Motor neuron (in vitro differentiated cells): Measurements from ENCODE around the gene CYB5RL. TPM values are rescaled to one million over a fixed set of nuclear protein-coding genes. Genes with fewer than 3 reads are reported as not detected.
"Not testable (repeated sequence)": the region's sequence is repeated elsewhere in the genome, so short reads cannot be mapped to it uniquely, and the experiment has no call there.

ENCODE experiments used
- ATAC-seq, 8 experiments: fragments of 200-7000 bp; cut with Tn5 transposase; replicated peaks in 6 of 8; 2 replicates each; pipeline ENCODE4 v1.8.0; 2021; ENCODE audit warnings: mild to moderate bottlenecking in 8 of 8, moderate library complexity in 8 of 8
- H3K27ac ChIP-seq, 2 donors: fragments of 250-450 bp; sonication (Bioruptor Pico); 2 replicates each; pipeline ENCODE4 v1.9.0; 2021; ENCODE audit warnings: antibody characterized with exemption in 2 of 2, mild to moderate bottlenecking in 2 of 2, moderate library complexity in 1 of 2
- H3K4me1 ChIP-seq, 2 donors: fragments of 250-450 bp; sonication (Bioruptor Pico); replicated peaks in 1 of 2; 2 replicates each; pipeline ENCODE4 v1.6.1; 2021; ENCODE audit warnings: antibody characterized with exemption in 2 of 2, mild to moderate bottlenecking in 2 of 2, moderate library complexity in 1 of 2
- H3K4me3 ChIP-seq, 5 donors: fragments of 250-450 bp; sonication (Bioruptor Pico); 2 replicates each; pipeline ENCODE4 v1.9.0; 2021; ENCODE audit warnings: antibody characterized with exemption in 5 of 5, mild to moderate bottlenecking in 5 of 5, moderate library complexity in 4 of 5
- WGBS, 10 experiments: fragments of 450-650 bp; shearing (Covaris generic); methylation state at CpG; one replicate each; pipeline ENCODE4 v1.0.0; 2022; 5-methylcytosine and 5-hydroxymethylcytosine counted together
- in situ Hi-C, 9 experiments: fragments of 400-800 bp; cut with MboI; loops; one replicate each; pipeline ENCODE4 v1.15.0; 2021; ENCODE audit warnings: low sequenced_read_pairs in 9 of 9, low pct_unique_long_range_greater_than_20kb in 2 of 9; ENCODE audit not compliant: unreplicated experiment in 9 of 9
- total RNA-seq, 8 experiments: library from RNA; unstranded; fragments of 300-600 nt; gene quantifications; 2 replicates each; pipeline versions ENCODE4 v1.2.3 to v1.2.4, GENCODE V29; 2022

CYB5RL gene
- total RNA-seq, 8 experiments from 2014 or later = 4.6 to 9.8 (median 5.9) TPM

DNA sequence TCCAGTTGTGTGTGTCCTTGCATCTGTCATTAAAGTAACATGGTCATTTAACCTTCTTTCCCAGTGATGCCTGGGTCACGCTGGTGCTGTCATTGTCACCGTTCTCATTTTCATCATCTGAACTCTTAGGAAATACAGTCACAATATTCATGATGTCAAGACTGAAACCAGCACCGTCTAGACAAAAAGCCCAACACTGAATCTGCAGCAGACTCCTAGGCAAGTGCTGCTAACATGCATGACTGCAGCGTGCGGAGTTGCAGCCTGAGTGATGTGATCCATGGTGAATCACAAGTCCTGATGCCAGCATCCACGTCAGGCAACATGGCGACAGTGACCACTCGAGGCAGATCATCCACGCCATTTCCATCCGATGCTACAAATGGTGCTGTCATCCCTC lies 37.8 kb upstream of the CYB5RL start:
- 60 to 100% (median 87%) methylated on average over 2 to 10 of the region's 10 CpGs; no CpG with 5 or more reads in 1 of the 10 experiments for WGBS, 10 experiments
- in situ Hi-C loops = no loop called here
- Histone ChIP-seq H3K27ac (no peak overlapping the region), H3K4me3 (no peak overlapping the region), H3K4me1 (no peaks in the 10 kb centered on the region)
- no peak for ATAC-seq

DNA sequence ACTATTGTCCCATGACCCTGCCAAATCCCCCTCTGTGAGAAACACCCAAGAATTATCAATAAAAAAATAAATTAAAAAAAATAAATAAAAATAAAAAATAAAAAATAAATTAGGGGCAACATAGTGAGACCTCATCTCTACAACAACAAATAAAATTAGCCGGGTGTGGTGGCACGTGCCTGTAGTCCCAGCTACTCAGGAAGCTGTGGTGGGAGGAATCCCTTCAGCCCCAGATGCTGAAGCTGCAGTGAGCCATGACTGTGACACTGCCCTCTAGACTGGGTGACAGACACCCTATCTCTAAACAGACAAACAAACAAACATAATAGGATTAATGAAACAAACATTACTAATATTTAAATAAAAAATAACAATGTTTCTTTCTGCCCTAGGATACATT lies 34.5 kb upstream of the CYB5RL start:
- Histone ChIP-seq H3K4me1 (no peaks in the 10 kb centered on the region), H3K27ac (no peak overlapping the region), H3K4me3 (no peak overlapping the region)
- ATAC-seq = no peak
- WGBS, 10 experiments = 40 to 100% (median 58%) methylated on average over 1 to 2 of the region's 2 CpGs; no CpG with 5 or more reads in 3 of the 10 experiments
- in situ Hi-C loops = no loop called here

DNA sequence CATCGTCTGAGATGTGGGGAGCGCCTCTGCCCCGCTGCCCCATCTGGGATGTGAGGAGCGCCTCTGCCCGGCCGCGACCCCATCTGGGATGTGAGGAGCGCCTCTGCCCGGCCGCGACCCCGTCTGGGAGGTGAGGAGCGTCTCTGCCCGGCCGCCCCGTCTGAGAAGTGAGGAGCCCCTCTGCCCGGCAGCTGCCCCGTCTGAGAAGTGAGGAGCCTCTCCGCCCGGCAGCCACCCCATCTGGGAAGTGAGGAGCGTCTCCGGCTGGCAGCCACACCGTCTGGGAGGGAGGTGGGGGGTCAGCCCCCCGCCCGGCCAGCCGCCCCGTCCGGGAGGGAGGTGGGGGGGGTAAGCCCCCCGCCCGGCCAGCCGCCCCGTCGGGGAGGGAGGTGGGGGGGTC lies 33.4 kb upstream of the CYB5RL start:
- H3K4me1 ChIP-seq, ATAC-seq, H3K4me3 ChIP-seq, in situ Hi-C loops, H3K27ac ChIP-seq: not testable (repeated sequence)
- WGBS, 10 experiments = no CpG with 5 or more reads among the region's 33 CpGs

DNA sequence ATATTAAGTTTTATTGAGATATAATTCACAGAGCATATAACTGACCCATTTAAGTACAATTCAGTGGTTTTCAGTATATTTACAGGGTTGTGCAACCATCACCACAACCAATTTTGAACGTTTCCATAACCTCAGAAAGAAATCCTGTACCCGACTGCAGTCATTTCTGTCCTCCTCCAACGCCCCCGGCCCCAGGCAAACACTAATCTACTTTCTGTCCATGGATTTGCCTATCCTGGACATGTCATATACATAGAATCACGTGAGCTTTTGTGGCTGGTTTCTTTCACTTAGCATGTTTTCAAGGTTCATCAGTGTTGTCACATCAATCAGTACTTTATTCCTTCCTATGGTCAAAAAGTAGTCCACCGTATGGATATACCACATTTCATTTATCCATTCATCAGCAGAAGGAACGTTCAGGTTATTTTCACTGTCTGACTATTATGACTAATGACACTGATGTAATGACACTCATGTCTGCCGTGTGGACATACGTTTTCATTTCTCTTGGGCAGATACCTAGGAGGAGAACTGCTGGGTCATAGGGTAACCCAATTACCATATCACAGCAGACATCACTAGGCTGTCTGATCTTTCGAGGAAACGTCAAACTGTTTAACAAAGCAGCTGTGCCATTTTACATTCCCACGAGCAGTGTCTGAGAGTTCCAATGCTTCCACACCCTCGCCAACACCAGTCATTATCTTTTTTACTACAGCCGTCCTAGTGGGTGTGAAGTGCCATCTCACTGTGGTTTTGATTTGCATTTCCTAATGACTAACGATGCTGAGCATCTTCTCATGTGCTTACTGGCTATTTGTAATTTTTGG lies 30.9 kb upstream of the CYB5RL start:
- peak in 3 of 8 experiments; percentile 14 to 62 (median 35) for ATAC-seq
- Histone ChIP-seq H3K27ac (no peak overlapping the region), H3K4me3 (no peak overlapping the region), H3K4me1 (peaks cover 7 to 18% of the 10 kb centered on the region in 2 donors)
- 30 to 94% (median 83%) methylated on average over 8 to 15 of the region's 15 CpGs for WGBS, 10 experiments
- in situ Hi-C loops = no loop called here

GRCh38 chr1:54229281-54229891 lies 29.6 kb upstream of the CYB5RL start:
- H3K4me1 ChIP-seq = peaks cover 7 to 18% of the 10 kb centered on the region in 2 donors
- ATAC-seq = peak in 3 of 8 experiments; percentile 11 to 76 (median 54)
- in situ Hi-C loops = no loop called here
- H3K4me3 ChIP-seq = no peak overlapping the region
- no peak overlapping the region for H3K27ac ChIP-seq
- WGBS, 10 experiments = 20 to 100% (median 77%) methylated on average over 1 to 8 of the region's 11 CpGs; no CpG with 5 or more reads in 3 of the 10 experiments

- WGBS, 10 experiments = 40 to 100% (median 91%) methylated on average over 1 to 5 of the region's 13 CpGs; no CpG with 5 or more reads in 6 of the 10 experiments
- H3K27ac ChIP-seq = no peak overlapping the region
- no peak overlapping the region for H3K4me3 ChIP-seq
- in situ Hi-C loops = no loop called here
- ATAC-seq = no peak
- peaks cover 7 to 21% of the 10 kb centered on the region in 2 donors for H3K4me1 ChIP-seq
These were observed 28.8 kb upstream of the CYB5RL start for GRCh38 chr1:54228638-54229079.

DNA sequence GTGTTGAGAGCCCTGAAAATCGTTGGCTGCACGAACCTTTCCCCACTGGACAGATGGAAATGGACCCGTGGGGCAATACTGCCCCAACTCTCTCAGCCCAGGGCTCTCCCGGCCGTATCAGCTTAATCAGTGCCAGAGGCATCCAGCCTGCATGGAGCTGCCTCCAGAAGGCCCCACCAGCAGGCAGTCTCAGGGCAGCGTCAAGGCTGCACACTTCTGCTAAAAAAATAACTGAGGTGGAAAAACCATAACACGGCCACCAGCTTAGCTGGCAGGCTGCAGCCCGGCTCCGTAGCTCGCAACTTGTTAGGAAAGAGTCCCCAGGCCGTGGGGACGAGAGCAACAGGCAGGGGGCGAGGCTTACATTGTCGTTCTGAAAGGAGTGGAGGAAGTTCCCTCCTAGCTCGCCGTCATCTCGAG lies 28.1 kb upstream of the CYB5RL start:
- Histone ChIP-seq H3K27ac (no peak overlapping the region), H3K4me1 (peaks cover 7 to 21% of the 10 kb centered on the region in 2 donors), H3K4me3 (no peak overlapping the region)
- in situ Hi-C loops = no loop called here
- WGBS, 10 experiments = 25 to 80% (median 49%) methylated on average over 1 to 11 of the region's 17 CpGs; no CpG with 5 or more reads in 2 of the 10 experiments
- peak in 3 of 8 experiments; percentile 9 to 26 (median 24) for ATAC-seq

DNA sequence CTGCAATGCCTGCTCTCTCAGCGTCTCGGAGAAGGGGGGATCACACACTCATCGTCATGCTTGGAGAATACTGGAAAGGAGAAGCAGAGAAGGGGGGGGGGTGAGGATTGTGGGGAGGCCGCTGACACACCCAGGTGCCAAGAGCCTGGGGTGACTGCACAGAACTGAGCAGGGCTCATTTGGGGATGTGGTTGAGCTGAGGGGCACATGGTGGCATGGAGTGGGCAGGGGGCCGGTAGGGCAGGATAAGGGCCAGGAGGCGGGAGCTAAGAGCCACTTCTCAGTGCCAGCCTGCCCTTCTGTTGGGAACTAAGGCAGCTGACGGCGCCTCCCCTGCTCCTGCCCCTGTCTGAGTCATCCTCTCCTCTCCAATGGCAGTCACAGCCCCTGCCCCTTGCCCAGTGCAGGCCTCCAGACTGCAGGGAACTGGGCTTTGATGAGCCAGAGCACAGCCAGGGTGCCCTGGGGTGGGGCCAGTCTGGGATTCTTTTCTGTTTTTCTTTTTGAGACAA lies 27.3 kb upstream of the CYB5RL start:
- peak in 7 of 8 experiments; percentile 49 to 96 (median 91) for ATAC-seq
- in situ Hi-C loops = no loop called here
- Histone ChIP-seq H3K4me3 (no peak overlapping the region), H3K4me1 (peaks cover 7 to 21% of the 10 kb centered on the region in 2 donors), H3K27ac (no peak overlapping the region)
- WGBS, 10 experiments = 100% methylated on average over 2 of the region's 8 CpGs; no CpG with 5 or more reads in 8 of the 10 experiments

GRCh38 chr1:54225986-54226559 lies 26.2 kb upstream of the CYB5RL start:
- H3K4me3 ChIP-seq = no peak overlapping the region
- no peak for ATAC-seq
- no peak overlapping the region for H3K27ac ChIP-seq
- 35 to 74% (median 65%) methylated on average over 1 to 13 of the region's 20 CpGs; no CpG with 5 or more reads in 1 of the 10 experiments for WGBS, 10 experiments
- in situ Hi-C loops = no loop called here
- peaks cover 7 to 21% of the 10 kb centered on the region in 2 donors for H3K4me1 ChIP-seq

GRCh38 chr1:54225378-54225777 lies 25.5 kb upstream of the CYB5RL start:
- Histone ChIP-seq H3K27ac (no peak overlapping the region), H3K4me1 (peaks cover 10 to 26% of the 10 kb centered on the region in 2 donors), H3K4me3 (no peak overlapping the region)
- 80 to 100% (median 89%) methylated on average over 2 to 6 of the region's 6 CpGs for WGBS, 10 experiments
- in situ Hi-C loops = no loop called here
- no peak for ATAC-seq

DNA sequence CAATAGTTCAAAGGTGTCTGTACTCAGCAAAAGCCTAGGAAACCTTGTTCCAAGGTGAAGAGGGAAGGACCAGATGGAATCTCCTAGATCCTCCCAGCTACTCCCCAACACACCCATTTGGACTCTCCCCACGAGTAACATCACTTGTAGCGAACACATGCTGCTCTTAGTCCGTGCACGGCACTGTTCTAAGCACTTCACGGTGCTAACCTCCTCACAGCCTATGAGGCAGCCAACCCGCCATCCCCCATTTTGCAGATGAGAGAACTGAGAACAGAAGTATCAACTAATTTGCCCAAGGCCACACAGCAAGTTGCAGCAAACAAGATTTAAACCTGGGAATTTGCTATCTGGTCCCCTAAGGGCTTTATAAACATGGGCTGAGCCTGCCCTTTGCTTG lies 24.4 kb upstream of the CYB5RL start:
- no peak overlapping the region for H3K4me3 ChIP-seq
- peaks cover 20 to 37% of the 10 kb centered on the region in 2 donors for H3K4me1 ChIP-seq
- WGBS, 10 experiments = 40 to 93% (median 82%) methylated on average over 1 to 6 of the region's 6 CpGs; no CpG with 5 or more reads in 4 of the 10 experiments
- no peak for ATAC-seq
- in situ Hi-C loops = no loop called here
- H3K27ac ChIP-seq = no peak overlapping the region

DNA sequence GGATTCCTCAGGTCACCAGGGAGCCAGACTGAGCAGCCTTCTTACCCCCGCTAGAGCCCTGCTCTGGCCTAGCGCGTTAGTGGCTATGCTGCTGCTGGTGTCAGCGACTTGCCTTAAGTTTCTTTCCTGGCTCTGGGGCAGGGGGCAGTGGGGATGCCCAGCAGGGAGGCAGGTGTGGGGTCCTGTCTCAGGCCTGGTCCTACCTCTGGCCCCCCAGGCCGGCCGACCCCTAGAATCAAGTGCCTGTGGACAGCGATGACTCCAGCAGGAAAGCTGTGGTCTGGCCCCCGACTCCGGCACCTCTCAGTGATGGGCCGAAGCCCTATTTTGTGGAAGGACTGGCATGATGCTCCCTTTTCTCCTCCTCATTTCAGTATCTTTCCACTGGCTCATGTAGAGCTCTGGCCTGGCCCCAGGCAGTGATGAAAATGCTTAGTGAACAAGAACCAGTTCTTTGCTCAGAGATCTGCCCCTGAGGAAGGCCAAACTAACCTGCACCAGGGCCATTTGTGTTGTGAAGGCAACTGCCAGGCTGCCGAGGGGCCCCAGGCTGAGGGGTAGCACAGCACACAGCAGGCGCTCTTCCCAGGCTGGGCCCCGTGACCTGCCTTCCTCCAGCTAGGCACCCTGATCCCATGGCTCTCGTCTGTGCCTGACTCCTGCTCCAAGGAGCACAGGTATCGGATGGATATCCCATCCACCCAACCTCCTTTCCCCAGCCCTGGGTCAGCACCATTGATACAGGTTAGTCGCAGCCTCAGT lies 23.8 kb upstream of the CYB5RL start:
- 87 to 100% (median 97%) methylated on average over 2 to 12 of the region's 16 CpGs; no CpG with 5 or more reads in 4 of the 10 experiments for WGBS, 10 experiments
- Histone ChIP-seq H3K4me3 (no peak overlapping the region), H3K27ac (peak overlapping the region in 1 of 2 donors; percentile 29), H3K4me1 (peaks cover 20 to 37% of the 10 kb centered on the region in 2 donors)
- in situ Hi-C loops = no loop called here
- ATAC-seq = no peak
